GM18502 (cell line): ENCODE data around the gene MASP2.
"Not testable (repeated sequence)": the region's sequence is repeated elsewhere in the genome, so short reads cannot be mapped to it uniquely, and the experiment has no call there.

Experiments
- ATAC-seq: cut with Tn5 transposase; IDR thresholded peaks from one replicate; pipeline ENCODE4 v1.9.1; 2021; ENCODE audit warnings: mild to moderate bottlenecking; ENCODE audit not compliant: unreplicated experiment, poor library complexity

MASP2 gene

DNA sequence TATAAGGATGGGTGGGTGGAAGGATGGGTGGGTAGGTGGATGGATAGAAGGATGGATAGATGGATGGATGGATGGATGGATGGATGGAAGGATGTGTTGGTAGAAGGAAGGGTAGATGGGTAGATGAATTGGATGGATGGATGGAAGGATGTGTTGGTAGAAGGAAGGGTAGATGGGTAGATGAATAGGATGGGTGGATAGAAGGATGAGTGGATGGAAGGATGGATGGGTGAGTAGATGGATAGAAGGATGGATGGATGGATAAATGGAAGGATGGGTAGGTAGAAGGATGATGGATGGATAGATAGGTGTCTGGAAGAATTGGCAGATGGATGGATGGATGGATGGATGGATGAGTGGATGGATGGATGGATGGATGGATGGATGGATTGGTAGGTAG lies 6.0 kb downstream of the MASP2 start:
- ATAC-seq, result no peak

- not testable (repeated sequence) for ATAC-seq
Measured at GRCh38 chr1:11040105-11040429, 7.0 kb downstream of the MASP2 start.

GRCh38 chr1:11039351-11040104 lies 7.5 kb downstream of the MASP2 start:
- ATAC-seq, result no peak

- ATAC-seq, result no peak
Measured at GRCh38 chr1:11037740-11038182, 9.3 kb downstream of the MASP2 start.

GRCh38 chr1:11037019-11037739 lies 9.9 kb downstream of the MASP2 start:
- not testable (repeated sequence) for ATAC-seq

GRCh38 chr1:11031624-11032262 lies 15.3 kb downstream of the MASP2 start:
- no peak for ATAC-seq

- no peak for ATAC-seq
Measured at GRCh38 chr1:11030865-11031264, 16.2 kb downstream of the MASP2 start.

- ATAC-seq, result no peak
Measured at GRCh38 chr1:11028018-11028417, 19.0 kb downstream of the MASP2 start.

DNA sequence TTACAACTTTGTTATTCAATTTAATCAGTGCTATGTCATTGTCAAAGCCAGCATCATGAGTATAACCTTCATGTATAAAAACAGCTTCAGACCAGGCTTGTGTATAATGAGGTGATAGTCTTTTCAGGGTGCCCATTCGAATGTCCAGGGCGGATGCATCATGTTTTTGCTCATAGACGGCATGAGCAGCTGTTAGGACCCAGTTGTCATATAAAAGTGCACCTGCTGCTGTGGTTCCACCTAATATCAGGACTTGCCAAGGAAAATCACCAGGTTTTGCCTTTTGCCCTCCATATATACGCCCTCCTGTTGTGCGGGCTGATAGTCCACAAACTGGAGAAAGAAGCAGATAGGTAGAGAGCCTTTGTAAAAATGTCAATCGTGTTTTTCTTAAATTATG lies 19.7 kb downstream of the MASP2 start:
- ATAC-seq, result no peak

DNA sequence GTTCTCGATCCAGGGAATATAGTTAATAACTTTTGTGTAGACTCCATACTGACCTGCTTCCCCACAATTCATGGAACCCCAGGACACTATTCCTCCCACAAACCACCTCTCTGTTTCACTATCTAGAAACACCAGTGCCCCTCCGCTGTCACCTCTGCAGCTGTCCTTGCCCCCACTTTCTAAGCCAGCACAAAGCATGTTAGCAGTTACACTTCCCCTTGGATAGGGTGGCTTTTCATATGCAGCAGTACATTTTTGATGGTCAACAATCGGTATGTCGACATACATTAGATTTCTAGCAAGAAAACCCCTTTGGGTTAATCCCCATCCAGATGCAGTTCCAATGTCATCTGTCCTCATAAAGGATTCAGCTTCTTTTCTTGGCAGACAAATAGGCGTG lies 20.1 kb downstream of the MASP2 start:
- no peak for ATAC-seq

GRCh38 chr1:11026052-11026451 lies 21.0 kb downstream of the MASP2 start:
- ATAC-seq, result no peak

- ATAC-seq, result no peak
Measured at GRCh38 chr1:11025618-11026017, 21.4 kb downstream of the MASP2 start.

DNA sequence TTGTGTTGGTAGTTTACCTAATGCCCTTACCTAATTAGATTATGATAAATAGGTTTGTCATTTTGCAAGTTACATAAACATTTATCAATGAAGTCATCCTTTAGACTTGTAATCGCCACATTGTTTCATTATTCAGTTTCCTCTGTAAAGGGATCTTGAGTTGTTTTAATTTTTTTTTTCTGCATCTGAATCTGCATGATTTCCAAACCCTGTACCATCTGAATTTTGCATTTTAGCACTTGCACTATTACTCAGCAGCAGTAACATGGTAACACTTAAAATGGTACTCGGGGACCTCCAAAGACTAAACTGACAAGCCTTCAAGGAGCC lies 22.2 kb downstream of the MASP2 start:
- no peak for ATAC-seq

- ATAC-seq, result no peak
Measured at GRCh38 chr1:11024154-11024873, 22.7 kb downstream of the MASP2 start.

DNA sequence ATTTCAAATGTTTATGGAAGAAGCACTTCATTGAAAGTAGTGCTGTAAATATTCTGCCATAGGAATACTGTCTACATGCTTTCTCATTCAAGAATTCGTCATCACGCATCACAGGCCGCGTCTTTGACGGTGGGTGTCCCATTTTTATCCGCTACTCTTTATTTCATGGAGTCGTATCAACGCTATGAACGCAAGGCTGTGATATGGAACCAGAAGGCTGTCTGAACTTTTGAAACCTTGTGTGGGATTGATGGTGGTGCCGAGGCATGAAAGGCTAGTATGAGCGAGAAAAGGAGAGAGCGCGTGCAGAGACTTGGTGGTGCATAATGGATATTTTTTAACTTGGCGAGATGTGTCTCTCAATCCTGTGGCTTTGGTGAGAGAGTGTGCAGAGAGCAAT lies 23.8 kb downstream of the MASP2 start:
- ATAC-seq, result no peak

GRCh38 chr1:11019971-11020370 lies 27.1 kb downstream of the MASP2 start:
- ATAC-seq, result no peak

- not testable (repeated sequence) for ATAC-seq
Measured at GRCh38 chr1:11019358-11019757, 27.7 kb downstream of the MASP2 start.

DNA sequence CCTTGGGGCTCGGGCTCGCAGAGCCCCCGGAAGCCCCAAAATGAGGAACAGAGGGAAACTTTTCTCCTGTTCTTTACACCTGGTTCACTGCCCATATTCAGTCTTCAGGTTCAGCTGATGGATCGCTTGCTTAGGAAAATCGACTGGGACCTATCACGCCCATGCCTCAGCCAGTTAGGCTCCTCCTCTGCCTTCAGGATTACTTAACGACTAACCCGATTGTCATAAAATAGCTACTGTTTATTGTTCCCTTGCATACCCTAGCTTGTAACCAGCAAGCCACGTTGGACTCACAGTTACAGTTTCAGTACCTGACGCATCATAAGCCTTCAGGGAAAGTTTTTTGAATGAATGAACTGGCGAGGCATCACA lies 33.9 kb downstream of the MASP2 start:
- peak; percentile 2 for ATAC-seq

DNA sequence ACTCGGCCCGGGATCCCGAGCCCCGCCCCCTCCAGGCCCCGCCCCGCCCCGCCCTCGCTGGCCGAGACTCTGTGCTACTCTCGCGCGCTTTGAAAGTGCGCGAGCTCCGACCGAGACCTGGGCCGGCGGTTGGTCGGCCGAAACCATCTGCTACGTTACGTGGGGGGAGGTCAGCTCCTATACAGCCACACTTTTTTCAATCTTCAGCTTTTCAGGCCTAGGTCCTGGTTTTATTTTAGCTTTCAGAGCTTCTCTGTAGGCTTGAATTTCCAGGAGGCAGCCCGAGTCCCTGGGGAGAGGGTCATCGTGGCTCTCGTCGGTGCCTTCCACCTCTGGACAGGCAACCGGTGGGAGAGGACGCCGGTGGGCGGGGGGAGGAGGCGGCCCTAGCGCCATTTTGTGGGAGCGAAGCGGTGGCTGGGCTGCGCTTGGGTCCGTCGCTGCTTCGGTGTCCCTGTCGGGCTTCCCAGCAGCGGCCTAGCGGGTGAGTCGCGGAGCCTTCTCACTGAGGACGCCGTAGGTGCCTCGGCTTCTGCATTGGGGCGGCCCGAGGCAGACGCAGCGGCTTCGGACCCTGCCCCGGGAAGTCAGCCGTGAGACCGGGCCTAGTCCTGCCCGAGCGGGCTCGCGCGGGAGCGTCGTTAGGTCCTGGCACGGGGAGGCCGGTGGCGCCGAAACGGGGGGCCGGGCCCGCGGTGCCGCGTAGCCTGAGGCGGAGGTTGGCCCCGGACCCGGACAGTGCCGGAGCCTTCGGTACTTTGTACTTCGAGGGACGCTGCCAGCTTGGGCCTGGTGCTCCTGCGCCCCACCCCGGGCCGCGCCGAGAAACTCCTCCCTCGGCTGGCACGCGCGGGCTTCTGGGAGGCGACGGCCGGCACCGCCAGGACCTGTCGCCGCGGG lies 34.5 kb downstream of the MASP2 start, which contains the start of gene TARDBP:
Gene TARDBP, plus strand, starts transcription at position 395 of the 900 bp plus-strand sequence. CDS start 1,074 bp downstream, outside the sequence.
- ATAC-seq, result peak; percentile 89

GRCh38 chr1:11000526-11000925 lies 46.5 kb downstream of the MASP2 start:
- no peak for ATAC-seq
